Cardiac fibroblast (primary cell): ENCODE measurements around the gene SSU72.
A peak's percentile ranks its signal among the peaks of the same experiment; 100 is the strongest.

Experiments
- DNase-seq, 2 donors: peaks; one replicate each; pipeline versions ENCODE4 v3.0.0 to v3.0.0-alpha.2; 2010; ENCODE audit warnings: low read depth in 2 of 2
- H3K4me3 ChIP-seq, 2 donors: replicated peaks in 1 of 2; 1 replicate in 1 of 2; 2 replicates in 1 of 2; pipeline ENCODE4 v1.5.1; 2011; ENCODE audit warnings: low read depth in 2 of 2, low read length in 2 of 2, mild to moderate bottlenecking in 2 of 2, moderate library complexity in 1 of 2
- TF ChIP-seq, protein P1 (sequence below): IDR thresholded peaks from one replicate; pipeline ENCODE4 v1.5.1; 2011; ENCODE audit warnings: low read depth, mild to moderate bottlenecking, low read length, inconsistent platforms

Gene SSU72

GRCh38 chr1:1604374-1605033 is 29.8 kb upstream of the SSU72 start:
- DNase-seq, result no peak
- TF ChIP-seq, protein P1, sequence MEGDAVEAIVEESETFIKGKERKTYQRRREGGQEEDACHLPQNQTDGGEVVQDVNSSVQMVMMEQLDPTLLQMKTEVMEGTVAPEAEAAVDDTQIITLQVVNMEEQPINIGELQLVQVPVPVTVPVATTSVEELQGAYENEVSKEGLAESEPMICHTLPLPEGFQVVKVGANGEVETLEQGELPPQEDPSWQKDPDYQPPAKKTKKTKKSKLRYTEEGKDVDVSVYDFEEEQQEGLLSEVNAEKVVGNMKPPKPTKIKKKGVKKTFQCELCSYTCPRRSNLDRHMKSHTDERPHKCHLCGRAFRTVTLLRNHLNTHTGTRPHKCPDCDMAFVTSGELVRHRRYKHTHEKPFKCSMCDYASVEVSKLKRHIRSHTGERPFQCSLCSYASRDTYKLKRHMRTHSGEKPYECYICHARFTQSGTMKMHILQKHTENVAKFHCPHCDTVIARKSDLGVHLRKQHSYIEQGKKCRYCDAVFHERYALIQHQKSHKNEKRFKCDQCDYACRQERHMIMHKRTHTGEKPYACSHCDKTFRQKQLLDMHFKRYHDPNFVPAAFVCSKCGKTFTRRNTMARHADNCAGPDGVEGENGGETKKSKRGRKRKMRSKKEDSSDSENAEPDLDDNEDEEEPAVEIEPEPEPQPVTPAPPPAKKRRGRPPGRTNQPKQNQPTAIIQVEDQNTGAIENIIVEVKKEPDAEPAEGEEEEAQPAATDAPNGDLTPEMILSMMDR, result no peak
- H3K4me3 ChIP-seq, result no peak overlapping the region

DNA sequence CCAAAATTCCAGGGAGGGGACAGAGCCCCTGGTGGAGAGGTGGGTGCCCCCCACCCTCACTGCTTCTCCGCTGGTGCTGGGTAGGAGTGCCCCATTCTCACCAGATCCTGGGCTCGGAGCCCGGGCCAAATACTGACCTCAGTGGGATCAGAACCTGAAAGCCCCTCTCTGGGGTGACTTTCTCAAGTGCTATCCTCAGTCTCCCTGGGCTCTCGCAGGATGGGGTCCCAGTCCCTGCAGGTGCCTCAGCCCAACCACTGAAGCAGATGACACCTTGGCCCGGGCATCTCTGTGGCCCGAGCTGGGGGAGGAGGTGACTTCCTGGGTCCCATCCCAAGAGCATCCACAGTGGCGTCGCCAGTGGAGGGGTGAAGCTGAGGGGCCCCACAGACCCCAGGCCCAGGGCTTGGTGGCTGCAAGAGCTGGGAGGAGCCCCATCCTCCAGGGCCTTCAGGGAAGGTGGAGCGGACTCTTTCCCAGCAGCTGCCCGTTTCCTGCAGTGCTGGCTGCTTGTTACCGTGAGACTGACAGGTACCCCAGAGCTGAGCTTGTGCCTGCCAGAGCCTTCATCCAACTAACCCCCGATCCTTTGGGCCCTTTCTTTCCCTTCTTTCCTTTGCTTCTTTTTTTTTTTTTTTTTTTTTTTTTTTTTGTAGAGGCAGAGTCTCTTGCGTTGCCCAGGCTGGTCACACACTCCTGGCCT is 29.2 kb upstream of the SSU72 start:
- no peak overlapping the region for H3K4me3 ChIP-seq
- DNase-seq, result no peak
- TF ChIP-seq, protein P1, result no peak

- DNase-seq, result no peak
- no peak overlapping the region for H3K4me3 ChIP-seq
- TF ChIP-seq, protein P1, result no peak
These were observed 28.4 kb upstream of the SSU72 start for GRCh38 chr1:1602968-1603506.

DNA sequence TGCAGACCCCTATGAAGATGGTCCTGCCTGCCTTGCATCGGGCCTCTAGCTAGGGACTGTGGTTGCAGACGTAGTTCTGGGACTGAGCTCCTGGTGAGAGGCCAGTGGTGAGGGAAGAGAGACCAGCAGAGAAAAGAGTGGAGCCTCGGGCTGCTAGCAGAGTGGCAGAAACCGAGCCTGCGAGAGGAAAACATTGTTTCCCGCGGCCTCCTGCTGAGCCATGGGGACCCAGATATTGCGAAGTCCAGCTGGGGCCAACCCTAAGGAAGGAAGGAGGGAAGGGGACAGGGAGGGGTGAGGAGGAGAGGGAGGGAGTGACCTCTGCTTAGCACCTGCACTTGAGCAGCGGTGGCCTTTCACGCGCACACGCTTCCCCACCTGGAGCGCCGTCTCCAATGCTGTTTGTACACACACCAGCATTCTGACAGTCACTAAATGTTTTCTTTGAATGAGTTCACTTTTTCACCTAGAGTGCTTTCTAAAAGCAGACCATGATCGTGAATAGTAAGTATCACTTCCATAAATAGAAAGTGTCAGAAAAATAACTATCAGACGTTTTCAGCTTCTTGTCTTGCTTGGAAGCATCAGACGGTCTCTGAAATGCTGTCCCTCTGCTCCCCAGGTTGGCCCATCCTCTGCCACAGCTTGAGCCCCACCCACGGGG is 27.8 kb upstream of the SSU72 start:
- H3K4me3 ChIP-seq, result no peak overlapping the region
- DNase-seq, result no peak
- TF ChIP-seq, protein P1, result no peak

GRCh38 chr1:1601564-1602303 is 27.1 kb upstream of the SSU72 start:
- TF ChIP-seq, protein P1, result no peak
- H3K4me3 ChIP-seq, result no peak overlapping the region
- no peak for DNase-seq

GRCh38 chr1:1600861-1601563 is 26.3 kb upstream of the SSU72 start:
- peak overlapping the region in 1 of 2 donors; percentile 42 for H3K4me3 ChIP-seq
- no peak for DNase-seq
- TF ChIP-seq, protein P1, result no peak
